ENCODE results near the gene HSPA8.

- TF ChIP-seq TCF7L2 (IDR thresholded peaks at IDR 0.05; ENCODE audit: borderline replicate concordance, extremely low read depth, insufficient read depth, insufficient read length) (no peak), POLR2A (IDR thresholded peaks at IDR 0.05; ENCODE audit: borderline replicate concordance, extremely low read depth, insufficient read depth, insufficient read length) (no peak), SRF (IDR thresholded peaks at IDR 0.05; ENCODE audit: low read depth) (no peak), ZFX (IDR thresholded peaks at IDR 0.05) (no peak), EZH2phosphoT487 (IDR thresholded peaks at IDR 0.05; ENCODE audit: borderline replicate concordance) (no peak), EGR1 (IDR thresholded peaks at IDR 0.05; ENCODE audit: low read depth) (no peak)
- TF ChIP-seq, protein P1, sequence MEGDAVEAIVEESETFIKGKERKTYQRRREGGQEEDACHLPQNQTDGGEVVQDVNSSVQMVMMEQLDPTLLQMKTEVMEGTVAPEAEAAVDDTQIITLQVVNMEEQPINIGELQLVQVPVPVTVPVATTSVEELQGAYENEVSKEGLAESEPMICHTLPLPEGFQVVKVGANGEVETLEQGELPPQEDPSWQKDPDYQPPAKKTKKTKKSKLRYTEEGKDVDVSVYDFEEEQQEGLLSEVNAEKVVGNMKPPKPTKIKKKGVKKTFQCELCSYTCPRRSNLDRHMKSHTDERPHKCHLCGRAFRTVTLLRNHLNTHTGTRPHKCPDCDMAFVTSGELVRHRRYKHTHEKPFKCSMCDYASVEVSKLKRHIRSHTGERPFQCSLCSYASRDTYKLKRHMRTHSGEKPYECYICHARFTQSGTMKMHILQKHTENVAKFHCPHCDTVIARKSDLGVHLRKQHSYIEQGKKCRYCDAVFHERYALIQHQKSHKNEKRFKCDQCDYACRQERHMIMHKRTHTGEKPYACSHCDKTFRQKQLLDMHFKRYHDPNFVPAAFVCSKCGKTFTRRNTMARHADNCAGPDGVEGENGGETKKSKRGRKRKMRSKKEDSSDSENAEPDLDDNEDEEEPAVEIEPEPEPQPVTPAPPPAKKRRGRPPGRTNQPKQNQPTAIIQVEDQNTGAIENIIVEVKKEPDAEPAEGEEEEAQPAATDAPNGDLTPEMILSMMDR (IDR thresholded peaks at IDR 0.05 in 2 of 3, conservative IDR thresholded peaks at IDR 0.05 in 1 of 3; ENCODE audit: borderline replicate concordance in 1 of 3, insufficient read depth in 1 of 3, low read depth in 2 of 3, low read length in 2 of 3), result no peak
- TF ChIP-seq, protein P2, sequence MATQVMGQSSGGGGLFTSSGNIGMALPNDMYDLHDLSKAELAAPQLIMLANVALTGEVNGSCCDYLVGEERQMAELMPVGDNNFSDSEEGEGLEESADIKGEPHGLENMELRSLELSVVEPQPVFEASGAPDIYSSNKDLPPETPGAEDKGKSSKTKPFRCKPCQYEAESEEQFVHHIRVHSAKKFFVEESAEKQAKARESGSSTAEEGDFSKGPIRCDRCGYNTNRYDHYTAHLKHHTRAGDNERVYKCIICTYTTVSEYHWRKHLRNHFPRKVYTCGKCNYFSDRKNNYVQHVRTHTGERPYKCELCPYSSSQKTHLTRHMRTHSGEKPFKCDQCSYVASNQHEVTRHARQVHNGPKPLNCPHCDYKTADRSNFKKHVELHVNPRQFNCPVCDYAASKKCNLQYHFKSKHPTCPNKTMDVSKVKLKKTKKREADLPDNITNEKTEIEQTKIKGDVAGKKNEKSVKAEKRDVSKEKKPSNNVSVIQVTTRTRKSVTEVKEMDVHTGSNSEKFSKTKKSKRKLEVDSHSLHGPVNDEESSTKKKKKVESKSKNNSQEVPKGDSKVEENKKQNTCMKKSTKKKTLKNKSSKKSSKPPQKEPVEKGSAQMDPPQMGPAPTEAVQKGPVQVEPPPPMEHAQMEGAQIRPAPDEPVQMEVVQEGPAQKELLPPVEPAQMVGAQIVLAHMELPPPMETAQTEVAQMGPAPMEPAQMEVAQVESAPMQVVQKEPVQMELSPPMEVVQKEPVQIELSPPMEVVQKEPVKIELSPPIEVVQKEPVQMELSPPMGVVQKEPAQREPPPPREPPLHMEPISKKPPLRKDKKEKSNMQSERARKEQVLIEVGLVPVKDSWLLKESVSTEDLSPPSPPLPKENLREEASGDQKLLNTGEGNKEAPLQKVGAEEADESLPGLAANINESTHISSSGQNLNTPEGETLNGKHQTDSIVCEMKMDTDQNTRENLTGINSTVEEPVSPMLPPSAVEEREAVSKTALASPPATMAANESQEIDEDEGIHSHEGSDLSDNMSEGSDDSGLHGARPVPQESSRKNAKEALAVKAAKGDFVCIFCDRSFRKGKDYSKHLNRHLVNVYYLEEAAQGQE (IDR thresholded peaks at IDR 0.05; ENCODE audit: low read depth), result no peak
Observed at GRCh38 chr11:123040111-123040432, 21.9 kb downstream of the HSPA8 start.
